IPS-18c (cell line): Measurements from ENCODE around the gene PLPP2.
A peak's percentile ranks its signal among the peaks of the same experiment; 100 is the strongest.
"Not testable (repeated sequence)": the region's sequence is repeated elsewhere in the genome, so short reads cannot be mapped to it uniquely, and the experiment has no call there.

Source experiments
- H3K4me3 ChIP-seq: 2 replicates; pipeline ENCODE4 v1.7.0; 2013; ENCODE audit warnings: low read depth, mild to moderate bottlenecking, low read length, moderate library complexity; ENCODE audit not compliant: insufficient read depth
- H3K9me3 ChIP-seq: one replicate; pipeline ENCODE4 v1.6.1; 2013; ENCODE audit warnings: mild to moderate bottlenecking, low read length, moderate library complexity; ENCODE audit not compliant: control insufficient read depth, insufficient read depth

Gene PLPP2

GRCh38 chr19:246551-246950, 44.7 kb downstream of the PLPP2 start:
- Histone ChIP-seq H3K4me3 (no peak overlapping the region), H3K9me3 (peaks cover 3% of the 10 kb centered on the region)

DNA sequence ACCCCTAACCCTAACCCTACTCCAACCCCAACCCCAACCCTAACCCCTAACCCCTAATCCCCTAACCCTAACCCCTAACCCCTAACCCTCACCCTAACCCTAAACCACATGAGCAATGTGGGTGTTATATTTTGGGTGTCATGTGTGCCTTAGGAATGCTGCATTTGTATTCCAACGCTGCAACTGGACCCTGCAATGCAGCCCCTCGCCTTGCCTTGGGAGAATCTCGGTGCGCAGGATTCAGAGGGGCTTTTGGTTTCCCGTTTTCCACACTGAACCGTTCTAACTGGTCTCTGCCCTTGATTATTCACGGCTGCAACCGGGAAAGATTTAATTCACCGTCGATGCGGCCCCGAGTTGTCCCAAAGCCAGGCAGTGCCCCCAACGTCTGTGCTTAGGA, 45.3 kb downstream of the PLPP2 start:
- 0 out of 2 replicates have a peak overlapping the region, but pooled peaks have one; percentile 15 for H3K4me3 ChIP-seq

GRCh38 chr19:245457-245856, 45.7 kb downstream of the PLPP2 start:
- Histone ChIP-seq H3K9me3 (peaks cover 3% of the 10 kb centered on the region), H3K4me3 (no peak overlapping the region)

More for the DNA sequence above, 45.3 kb downstream of the PLPP2 start:
- not testable (repeated sequence) for H3K9me3 ChIP-seq
